ENCODE data around the gene STK10.

STK10 gene

GRCh38 chr5:172049226-172049796 is 138.7 kb downstream of the STK10 start:
- Histone ChIP-seq H3K27me3 (ENCODE audit: control insufficient read depth in 2 of 2, insufficient read depth in 2 of 2, low read length in 2 of 2) (no peaks in the 10 kb centered on the region), H3K9me3 (ENCODE audit: control insufficient read depth in 2 of 2, low read length in 2 of 2) (no peaks in the 10 kb centered on the region), H3K4me3 (ENCODE audit: low read length in 2 of 2) (no peak overlapping the region), H3K27ac (ENCODE audit: low read depth in 2 of 2, low read length in 2 of 2) (no peak overlapping the region), H3K4me1 (ENCODE audit: control insufficient read depth in 2 of 2, insufficient read depth in 2 of 2, low read length in 2 of 2) (no peaks in the 10 kb centered on the region), H3K36me3 (ENCODE audit: control insufficient read depth in 2 of 2, insufficient read depth in 2 of 2, low read length in 2 of 2) (peaks cover 25 to 58% of the 10 kb centered on the region in 2 donors), H3K9ac (ENCODE audit: low read depth in 1 of 2, low read length in 2 of 2) (no peak overlapping the region)

- Histone ChIP-seq H3K27me3 (ENCODE audit: control insufficient read depth in 2 of 2, insufficient read depth in 2 of 2, low read length in 2 of 2) (no peaks in the 10 kb centered on the region), H3K4me3 (ENCODE audit: low read length in 2 of 2) (no peak overlapping the region), H3K9ac (ENCODE audit: low read depth in 1 of 2, low read length in 2 of 2) (no peak overlapping the region), H3K36me3 (ENCODE audit: control insufficient read depth in 2 of 2, insufficient read depth in 2 of 2, low read length in 2 of 2) (peaks cover 31 to 58% of the 10 kb centered on the region in 2 donors), H3K9me3 (ENCODE audit: control insufficient read depth in 2 of 2, low read length in 2 of 2) (no peaks in the 10 kb centered on the region), H3K4me1 (ENCODE audit: control insufficient read depth in 2 of 2, insufficient read depth in 2 of 2, low read length in 2 of 2) (no peaks in the 10 kb centered on the region), H3K27ac (ENCODE audit: low read depth in 2 of 2, low read length in 2 of 2) (no peak overlapping the region)
These were observed 139.4 kb downstream of the STK10 start for GRCh38 chr5:172048539-172049101.

GRCh38 chr5:172048170-172048422 is 139.9 kb downstream of the STK10 start:
- no peak overlapping the region for H3K27ac ChIP-seq (ENCODE audit: low read depth in 2 of 2, low read length in 2 of 2)
- no peaks in the 10 kb centered on the region for H3K27me3 ChIP-seq (ENCODE audit: control insufficient read depth in 2 of 2, insufficient read depth in 2 of 2, low read length in 2 of 2)
- no peaks in the 10 kb centered on the region for H3K9me3 ChIP-seq (ENCODE audit: control insufficient read depth in 2 of 2, low read length in 2 of 2)
- H3K9ac ChIP-seq (ENCODE audit: low read depth in 1 of 2, low read length in 2 of 2): no peak overlapping the region
- no peaks in the 10 kb centered on the region for H3K4me1 ChIP-seq (ENCODE audit: control insufficient read depth in 2 of 2, insufficient read depth in 2 of 2, low read length in 2 of 2)
- no peak overlapping the region for H3K4me3 ChIP-seq (ENCODE audit: low read length in 2 of 2)
- H3K36me3 ChIP-seq (ENCODE audit: control insufficient read depth in 2 of 2, insufficient read depth in 2 of 2, low read length in 2 of 2): peaks cover 32 to 56% of the 10 kb centered on the region in 2 donors

- no peak overlapping the region for H3K27ac ChIP-seq (ENCODE audit: low read depth in 2 of 2, low read length in 2 of 2)
- no peaks in the 10 kb centered on the region for H3K4me1 ChIP-seq (ENCODE audit: control insufficient read depth in 2 of 2, insufficient read depth in 2 of 2, low read length in 2 of 2)
- no peaks in the 10 kb centered on the region for H3K27me3 ChIP-seq (ENCODE audit: control insufficient read depth in 2 of 2, insufficient read depth in 2 of 2, low read length in 2 of 2)
- no peaks in the 10 kb centered on the region for H3K9me3 ChIP-seq (ENCODE audit: control insufficient read depth in 2 of 2, low read length in 2 of 2)
- H3K9ac ChIP-seq (ENCODE audit: low read depth in 1 of 2, low read length in 2 of 2): no peak overlapping the region
- H3K36me3 ChIP-seq (ENCODE audit: control insufficient read depth in 2 of 2, insufficient read depth in 2 of 2, low read length in 2 of 2): peaks cover 25 to 44% of the 10 kb centered on the region in 2 donors
- H3K4me3 ChIP-seq (ENCODE audit: low read length in 2 of 2): no peak overlapping the region
These were observed 141.4 kb downstream of the STK10 start for GRCh38 chr5:172046593-172046992.

GRCh38 chr5:172045315-172045632 is 142.8 kb downstream of the STK10 start:
- H3K9ac ChIP-seq (ENCODE audit: low read depth in 1 of 2, low read length in 2 of 2): no peak overlapping the region

GRCh38 chr5:172044631-172045314 is 143.3 kb downstream of the STK10 start:
- Histone ChIP-seq H3K27me3 (ENCODE audit: control insufficient read depth in 2 of 2, insufficient read depth in 2 of 2, low read length in 2 of 2) (no peaks in the 10 kb centered on the region), H3K9me3 (ENCODE audit: control insufficient read depth in 2 of 2, low read length in 2 of 2) (no peaks in the 10 kb centered on the region), H3K9ac (ENCODE audit: low read depth in 1 of 2, low read length in 2 of 2) (no peak overlapping the region), H3K4me1 (ENCODE audit: control insufficient read depth in 2 of 2, insufficient read depth in 2 of 2, low read length in 2 of 2) (no peaks in the 10 kb centered on the region), H3K27ac (ENCODE audit: low read depth in 2 of 2, low read length in 2 of 2) (no peak overlapping the region), H3K4me3 (ENCODE audit: low read length in 2 of 2) (no peak overlapping the region), H3K36me3 (ENCODE audit: control insufficient read depth in 2 of 2, insufficient read depth in 2 of 2, low read length in 2 of 2) (peaks cover 25 to 36% of the 10 kb centered on the region in 2 donors)

More at GRCh38 chr5:172045315-172045632, 142.8 kb downstream of the STK10 start:
- no peaks in the 10 kb centered on the region for H3K9me3 ChIP-seq (ENCODE audit: control insufficient read depth in 2 of 2, low read length in 2 of 2)
- H3K27ac ChIP-seq (ENCODE audit: low read depth in 2 of 2, low read length in 2 of 2): no peak overlapping the region
- peaks cover 25 to 38% of the 10 kb centered on the region in 2 donors for H3K36me3 ChIP-seq (ENCODE audit: control insufficient read depth in 2 of 2, insufficient read depth in 2 of 2, low read length in 2 of 2)
- H3K4me1 ChIP-seq (ENCODE audit: control insufficient read depth in 2 of 2, insufficient read depth in 2 of 2, low read length in 2 of 2): no peaks in the 10 kb centered on the region
- no peak overlapping the region for H3K4me3 ChIP-seq (ENCODE audit: low read length in 2 of 2)
- no peaks in the 10 kb centered on the region for H3K27me3 ChIP-seq (ENCODE audit: control insufficient read depth in 2 of 2, insufficient read depth in 2 of 2, low read length in 2 of 2)

GRCh38 chr5:172043865-172044264 is 144.2 kb downstream of the STK10 start:
- peaks cover 19 to 28% of the 10 kb centered on the region in 2 donors for H3K36me3 ChIP-seq (ENCODE audit: control insufficient read depth in 2 of 2, insufficient read depth in 2 of 2, low read length in 2 of 2)
- H3K4me3 ChIP-seq (ENCODE audit: low read length in 2 of 2): no peak overlapping the region
- H3K27ac ChIP-seq (ENCODE audit: low read depth in 2 of 2, low read length in 2 of 2): no peak overlapping the region
- no peaks in the 10 kb centered on the region for H3K9me3 ChIP-seq (ENCODE audit: control insufficient read depth in 2 of 2, low read length in 2 of 2)
- no peaks in the 10 kb centered on the region for H3K27me3 ChIP-seq (ENCODE audit: control insufficient read depth in 2 of 2, insufficient read depth in 2 of 2, low read length in 2 of 2)
- no peaks in the 10 kb centered on the region for H3K4me1 ChIP-seq (ENCODE audit: control insufficient read depth in 2 of 2, insufficient read depth in 2 of 2, low read length in 2 of 2)
- no peak overlapping the region for H3K9ac ChIP-seq (ENCODE audit: low read depth in 1 of 2, low read length in 2 of 2)

GRCh38 chr5:172042183-172042582 is 145.8 kb downstream of the STK10 start:
- Histone ChIP-seq H3K27me3 (ENCODE audit: control insufficient read depth in 2 of 2, insufficient read depth in 2 of 2, low read length in 2 of 2) (no peaks in the 10 kb centered on the region), H3K36me3 (ENCODE audit: control insufficient read depth in 2 of 2, insufficient read depth in 2 of 2, low read length in 2 of 2) (peaks cover 14 to 19% of the 10 kb centered on the region in 2 donors), H3K4me3 (ENCODE audit: low read length in 2 of 2) (no peak overlapping the region), H3K9me3 (ENCODE audit: control insufficient read depth in 2 of 2, low read length in 2 of 2) (no peaks in the 10 kb centered on the region), H3K4me1 (ENCODE audit: control insufficient read depth in 2 of 2, insufficient read depth in 2 of 2, low read length in 2 of 2) (no peaks in the 10 kb centered on the region), H3K27ac (ENCODE audit: low read depth in 2 of 2, low read length in 2 of 2) (no peak overlapping the region), H3K9ac (ENCODE audit: low read depth in 1 of 2, low read length in 2 of 2) (no peak overlapping the region)

- Histone ChIP-seq H3K9me3 (ENCODE audit: control insufficient read depth in 2 of 2, low read length in 2 of 2) (no peaks in the 10 kb centered on the region), H3K36me3 (ENCODE audit: control insufficient read depth in 2 of 2, insufficient read depth in 2 of 2, low read length in 2 of 2) (no peaks in the 10 kb centered on the region), H3K4me3 (ENCODE audit: low read length in 2 of 2) (no peak overlapping the region), H3K4me1 (ENCODE audit: control insufficient read depth in 2 of 2, insufficient read depth in 2 of 2, low read length in 2 of 2) (no peaks in the 10 kb centered on the region), H3K9ac (ENCODE audit: low read depth in 1 of 2, low read length in 2 of 2) (no peak overlapping the region), H3K27me3 (ENCODE audit: control insufficient read depth in 2 of 2, insufficient read depth in 2 of 2, low read length in 2 of 2) (no peaks in the 10 kb centered on the region), H3K27ac (ENCODE audit: low read depth in 2 of 2, low read length in 2 of 2) (no peak overlapping the region)
These were observed 149.9 kb downstream of the STK10 start for GRCh38 chr5:172038167-172038566.

GRCh38 chr5:172035049-172035448 is 153.0 kb downstream of the STK10 start:
- no peaks in the 10 kb centered on the region for H3K4me1 ChIP-seq (ENCODE audit: control insufficient read depth in 2 of 2, insufficient read depth in 2 of 2, low read length in 2 of 2)
- no peak overlapping the region for H3K9ac ChIP-seq (ENCODE audit: low read depth in 1 of 2, low read length in 2 of 2)
- no peak overlapping the region for H3K27ac ChIP-seq (ENCODE audit: low read depth in 2 of 2, low read length in 2 of 2)
- no peak overlapping the region for H3K4me3 ChIP-seq (ENCODE audit: low read length in 2 of 2)
- no peaks in the 10 kb centered on the region for H3K9me3 ChIP-seq (ENCODE audit: control insufficient read depth in 2 of 2, low read length in 2 of 2)
- no peaks in the 10 kb centered on the region for H3K27me3 ChIP-seq (ENCODE audit: control insufficient read depth in 2 of 2, insufficient read depth in 2 of 2, low read length in 2 of 2)
- H3K36me3 ChIP-seq (ENCODE audit: control insufficient read depth in 2 of 2, insufficient read depth in 2 of 2, low read length in 2 of 2): no peaks in the 10 kb centered on the region

Measured in mucosa of rectum (tissue), 2 donors.